Astrocyte (in vitro differentiated cells and primary cell): ENCODE measurements around the gene RALB. TPM values are rescaled to one million over a fixed set of nuclear protein-coding genes. Genes with fewer than 3 reads are reported as not detected.

Experiments
- DNase-seq: peaks from one replicate; pipeline ENCODE4 v3.0.0-alpha.2; 2010; ENCODE audit warnings: low read depth
- FAIRE-seq: peaks from 2 replicates; lab custom pipeline; 2011; peaks lifted over from hg19 to GRCh38; lab: Jason Lieb, UNC
- H2AFZ ChIP-seq: 2 replicates; pipeline ENCODE4 v1.6.0; 2012; ENCODE audit warnings: low read depth, low read length, inconsistent platforms
- H3K27ac ChIP-seq: 2 replicates; pipeline ENCODE4 v1.5.1; 2011; ENCODE audit warnings: low read depth, low read length, inconsistent platforms
- H3K27me3 ChIP-seq: 2 replicates; pipeline ENCODE4 v1.6.0; 2011; ENCODE audit warnings: low read length, inconsistent platforms; ENCODE audit not compliant: insufficient read depth
- H3K36me3 ChIP-seq: 2 replicates; pipeline ENCODE4 v1.5.1; 2011; ENCODE audit warnings: low read length, inconsistent platforms; ENCODE audit not compliant: insufficient read depth
- H3K4me1 ChIP-seq: 2 replicates; pipeline ENCODE4 v1.5.1; 2011; ENCODE audit warnings: low read length, inconsistent platforms; ENCODE audit not compliant: insufficient read depth
- H3K4me2 ChIP-seq: 2 replicates; pipeline ENCODE4 v1.6.0; 2012; ENCODE audit warnings: low read length, inconsistent platforms
- H3K4me3 ChIP-seq: 2 replicates; pipeline ENCODE4 v1.5.1; 2011; ENCODE audit warnings: low read depth, mild to moderate bottlenecking, low read length, inconsistent platforms; ENCODE audit not compliant: insufficient read depth
- H3K79me2 ChIP-seq: 2 replicates; pipeline ENCODE4 v1.6.0; 2012; ENCODE audit warnings: mild to moderate bottlenecking, low read length, inconsistent platforms; ENCODE audit not compliant: insufficient read depth
- H3K9ac ChIP-seq: 2 replicates; pipeline ENCODE4 v1.6.0; 2012; ENCODE audit warnings: mild to moderate bottlenecking, low read length, inconsistent platforms
- H3K9me3 ChIP-seq: 2 replicates; pipeline ENCODE4 v1.5.1; 2012; ENCODE audit warnings: low read depth, mild to moderate bottlenecking, low read length, inconsistent platforms; ENCODE audit not compliant: insufficient read depth
- H4K20me1 ChIP-seq: 2 replicates; pipeline ENCODE4 v1.6.0; 2012; ENCODE audit warnings: low read length, inconsistent platforms; ENCODE audit not compliant: insufficient read depth
- H3K27ac Mint-ChIP-seq: one replicate; pipeline ENCODE4 v1.8.0; 2021; ENCODE audit warnings: mild to moderate bottlenecking, mixed read lengths; ENCODE audit not compliant: unreplicated experiment
- H3K27me3 Mint-ChIP-seq: one replicate; pipeline ENCODE4 v1.8.0; 2021; ENCODE audit warnings: low read depth, mixed read lengths; ENCODE audit not compliant: unreplicated experiment
- H3K36me3 Mint-ChIP-seq: one replicate; pipeline ENCODE4 v1.8.0; 2021; ENCODE audit warnings: low read depth, mixed read lengths; ENCODE audit not compliant: unreplicated experiment
- H3K4me1 Mint-ChIP-seq: one replicate; pipeline ENCODE4 v1.8.0; 2021; ENCODE audit warnings: low read depth, mixed read lengths; ENCODE audit not compliant: unreplicated experiment
- H3K4me3 Mint-ChIP-seq: one replicate; pipeline ENCODE4 v1.8.0; 2021; ENCODE audit warnings: mild to moderate bottlenecking, moderate library complexity, mixed read lengths; ENCODE audit not compliant: unreplicated experiment
- H3K9me3 Mint-ChIP-seq: one replicate; pipeline ENCODE4 v1.8.0; 2021; ENCODE audit warnings: mild to moderate bottlenecking, mixed read lengths; ENCODE audit not compliant: unreplicated experiment
- EZH2 ChIP-seq: IDR thresholded peaks from 2 replicates; pipeline ENCODE4 v1.6.1; 2012; ENCODE audit warnings: mild to moderate bottlenecking, low read length, inconsistent platforms; ENCODE audit not compliant: insufficient read depth
- total RNA-seq: library from RNA; stranded (reverse); gene quantifications from 2 replicates; pipeline ENCODE4 v1.2.1, GENCODE V29; 2021
- TF ChIP-seq, protein P1 (sequence below): IDR thresholded peaks from 2 replicates; pipeline ENCODE4 v1.5.1; 2011; ENCODE audit warnings: low read depth, mild to moderate bottlenecking, inconsistent platforms, low read length, moderate library complexity; ENCODE audit not compliant: insufficient read depth

Gene RALB
- total RNA-seq, 1 donor from 2014 or later: 44.5 TPM

DNA sequence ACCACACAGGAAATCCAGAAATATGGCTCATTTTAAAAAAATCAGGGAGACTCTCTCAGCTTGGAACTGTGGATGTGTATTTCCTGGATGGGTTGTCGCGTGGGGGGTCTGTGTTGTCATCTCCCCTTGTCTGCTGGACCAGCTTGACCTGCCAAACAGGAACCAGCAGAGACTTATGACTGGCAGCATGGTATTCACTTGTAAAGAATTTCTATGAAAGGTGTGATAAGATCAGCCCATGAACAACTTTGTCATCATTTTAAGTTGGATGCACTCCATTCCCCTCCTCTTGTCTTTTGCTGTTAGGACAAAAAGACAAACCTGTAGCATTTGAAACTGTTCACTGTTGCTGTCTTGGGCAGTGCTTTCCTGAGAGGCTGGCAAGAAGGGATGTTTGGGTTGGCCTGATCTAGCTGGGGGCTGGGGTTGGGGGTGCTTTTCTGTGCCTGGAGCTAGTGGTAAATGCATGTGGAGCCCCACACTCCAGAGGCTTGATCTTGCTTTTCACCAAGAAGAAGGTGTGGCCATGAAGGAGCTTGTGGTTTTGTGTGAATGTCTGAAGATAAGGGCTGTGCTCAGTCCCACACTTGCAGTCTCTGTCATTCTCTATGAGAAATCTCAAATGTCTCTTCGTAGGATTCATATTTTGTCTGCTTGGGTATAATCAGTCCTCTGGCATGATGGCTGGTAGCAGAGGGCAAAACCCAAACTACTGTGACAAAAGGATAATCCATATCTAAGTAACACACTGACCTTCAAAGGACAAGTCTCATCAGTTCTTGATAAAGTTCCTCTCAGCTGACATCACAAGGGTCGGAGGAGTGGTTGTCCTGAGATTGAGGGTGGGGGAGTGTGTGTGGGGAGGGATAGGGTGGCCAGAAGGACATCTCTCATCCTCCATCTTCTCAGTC is 39.0 kb downstream of the RALB start:
- TF ChIP-seq, protein P1, sequence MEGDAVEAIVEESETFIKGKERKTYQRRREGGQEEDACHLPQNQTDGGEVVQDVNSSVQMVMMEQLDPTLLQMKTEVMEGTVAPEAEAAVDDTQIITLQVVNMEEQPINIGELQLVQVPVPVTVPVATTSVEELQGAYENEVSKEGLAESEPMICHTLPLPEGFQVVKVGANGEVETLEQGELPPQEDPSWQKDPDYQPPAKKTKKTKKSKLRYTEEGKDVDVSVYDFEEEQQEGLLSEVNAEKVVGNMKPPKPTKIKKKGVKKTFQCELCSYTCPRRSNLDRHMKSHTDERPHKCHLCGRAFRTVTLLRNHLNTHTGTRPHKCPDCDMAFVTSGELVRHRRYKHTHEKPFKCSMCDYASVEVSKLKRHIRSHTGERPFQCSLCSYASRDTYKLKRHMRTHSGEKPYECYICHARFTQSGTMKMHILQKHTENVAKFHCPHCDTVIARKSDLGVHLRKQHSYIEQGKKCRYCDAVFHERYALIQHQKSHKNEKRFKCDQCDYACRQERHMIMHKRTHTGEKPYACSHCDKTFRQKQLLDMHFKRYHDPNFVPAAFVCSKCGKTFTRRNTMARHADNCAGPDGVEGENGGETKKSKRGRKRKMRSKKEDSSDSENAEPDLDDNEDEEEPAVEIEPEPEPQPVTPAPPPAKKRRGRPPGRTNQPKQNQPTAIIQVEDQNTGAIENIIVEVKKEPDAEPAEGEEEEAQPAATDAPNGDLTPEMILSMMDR: no peak
- peak; percentile 81 for DNase-seq

DNA sequence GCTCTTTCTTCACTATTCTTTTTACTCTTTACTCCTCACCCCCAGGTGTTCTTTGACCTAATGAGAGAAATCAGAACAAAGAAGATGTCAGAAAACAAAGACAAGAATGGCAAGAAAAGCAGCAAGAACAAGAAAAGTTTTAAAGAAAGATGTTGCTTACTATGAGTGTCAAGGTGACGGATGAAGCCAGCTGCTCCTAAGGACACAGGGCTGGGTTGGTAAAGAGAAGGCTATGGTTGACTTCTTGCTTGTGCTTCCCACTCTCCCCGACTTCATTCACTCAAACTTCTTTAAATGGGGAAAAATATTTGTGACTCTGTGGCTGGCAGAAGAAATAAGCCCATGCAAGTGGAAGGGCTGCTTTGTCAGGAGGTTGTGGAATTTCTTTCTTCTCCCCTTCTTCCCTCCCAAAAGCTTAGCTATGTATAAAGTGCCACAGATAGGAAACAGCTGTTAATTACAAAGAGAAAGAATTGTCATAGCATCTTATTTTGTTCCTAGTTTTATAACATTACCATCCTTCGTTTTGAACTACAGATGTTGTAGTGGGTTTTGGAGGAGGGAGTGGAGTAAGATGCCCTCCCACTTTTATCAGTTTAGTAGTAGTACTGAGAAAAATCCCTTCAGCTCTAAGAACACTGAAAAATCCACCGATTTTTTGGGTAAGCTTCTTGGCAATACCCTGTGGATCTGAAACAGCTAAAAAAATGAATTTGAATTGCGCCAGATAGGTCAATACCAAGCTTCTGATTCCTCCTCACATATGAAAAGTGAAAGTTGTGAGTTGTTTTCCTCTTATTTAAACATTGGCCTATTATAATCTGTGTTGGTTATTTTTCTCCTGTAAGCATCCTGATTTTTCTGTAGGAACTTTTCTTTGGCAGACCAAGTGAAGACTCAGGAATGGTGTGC is 40.7 kb downstream of the RALB start:
- no peak overlapping the region for H3K4me3 Mint-ChIP-seq
- H3K27me3 ChIP-seq: no peaks in the 10 kb centered on the region
- no peak overlapping the region for H3K27ac ChIP-seq
- TF ChIP-seq, protein P1: no peak
- TF ChIP-seq EZH2: no peak
- H3K27ac Mint-ChIP-seq: no peak overlapping the region
- H3K36me3 ChIP-seq: peaks cover 10% of the 10 kb centered on the region
- no peak overlapping the region for H3K4me3 ChIP-seq
- peaks cover 14% of the 10 kb centered on the region for H4K20me1 ChIP-seq
- H3K4me1 ChIP-seq: peaks cover 25% of the 10 kb centered on the region
- no peak overlapping the region for H2AFZ ChIP-seq
- H3K79me2 ChIP-seq: no peaks in the 10 kb centered on the region
- FAIRE-seq: no peak
- H3K9me3 Mint-ChIP-seq: no peaks in the 10 kb centered on the region
- no peaks in the 10 kb centered on the region for H3K27me3 Mint-ChIP-seq
- no peak overlapping the region for H3K9ac ChIP-seq
- H3K4me1 Mint-ChIP-seq: peaks cover 29% of the 10 kb centered on the region
- H3K4me2 ChIP-seq: no peak overlapping the region
- H3K36me3 Mint-ChIP-seq: peaks cover 15% of the 10 kb centered on the region
- H3K9me3 ChIP-seq: no peaks in the 10 kb centered on the region
- DNase-seq: peak; percentile 33

More for the DNA sequence above, 39.0 kb downstream of the RALB start:
- peak overlapping the region; percentile 30 for H3K27ac Mint-ChIP-seq
- H3K4me3 Mint-ChIP-seq: no peak overlapping the region
- H3K36me3 Mint-ChIP-seq: peaks cover 15% of the 10 kb centered on the region
- peaks cover 35% of the 10 kb centered on the region for H3K4me1 Mint-ChIP-seq
- no peak overlapping the region for H2AFZ ChIP-seq
- H3K27me3 ChIP-seq: no peaks in the 10 kb centered on the region
- peak overlapping the region; percentile 81 for H3K4me2 ChIP-seq
- peak overlapping the region; percentile 57 for H3K27ac ChIP-seq
- peaks cover 10% of the 10 kb centered on the region for H3K36me3 ChIP-seq
- H3K4me3 ChIP-seq: peak overlapping the region; percentile 24
- no peaks in the 10 kb centered on the region for H3K79me2 ChIP-seq
- peaks cover 10% of the 10 kb centered on the region for H4K20me1 ChIP-seq
- no peaks in the 10 kb centered on the region for H3K9me3 ChIP-seq
- H3K9ac ChIP-seq: peak overlapping the region; percentile 5
- FAIRE-seq: peak; percentile 5
- no peaks in the 10 kb centered on the region for H3K27me3 Mint-ChIP-seq
- H3K4me1 ChIP-seq: peaks cover 31% of the 10 kb centered on the region
- H3K9me3 Mint-ChIP-seq: no peaks in the 10 kb centered on the region
